Measurements from ENCODE around the gene PAX8.

PAX8 gene

DNA sequence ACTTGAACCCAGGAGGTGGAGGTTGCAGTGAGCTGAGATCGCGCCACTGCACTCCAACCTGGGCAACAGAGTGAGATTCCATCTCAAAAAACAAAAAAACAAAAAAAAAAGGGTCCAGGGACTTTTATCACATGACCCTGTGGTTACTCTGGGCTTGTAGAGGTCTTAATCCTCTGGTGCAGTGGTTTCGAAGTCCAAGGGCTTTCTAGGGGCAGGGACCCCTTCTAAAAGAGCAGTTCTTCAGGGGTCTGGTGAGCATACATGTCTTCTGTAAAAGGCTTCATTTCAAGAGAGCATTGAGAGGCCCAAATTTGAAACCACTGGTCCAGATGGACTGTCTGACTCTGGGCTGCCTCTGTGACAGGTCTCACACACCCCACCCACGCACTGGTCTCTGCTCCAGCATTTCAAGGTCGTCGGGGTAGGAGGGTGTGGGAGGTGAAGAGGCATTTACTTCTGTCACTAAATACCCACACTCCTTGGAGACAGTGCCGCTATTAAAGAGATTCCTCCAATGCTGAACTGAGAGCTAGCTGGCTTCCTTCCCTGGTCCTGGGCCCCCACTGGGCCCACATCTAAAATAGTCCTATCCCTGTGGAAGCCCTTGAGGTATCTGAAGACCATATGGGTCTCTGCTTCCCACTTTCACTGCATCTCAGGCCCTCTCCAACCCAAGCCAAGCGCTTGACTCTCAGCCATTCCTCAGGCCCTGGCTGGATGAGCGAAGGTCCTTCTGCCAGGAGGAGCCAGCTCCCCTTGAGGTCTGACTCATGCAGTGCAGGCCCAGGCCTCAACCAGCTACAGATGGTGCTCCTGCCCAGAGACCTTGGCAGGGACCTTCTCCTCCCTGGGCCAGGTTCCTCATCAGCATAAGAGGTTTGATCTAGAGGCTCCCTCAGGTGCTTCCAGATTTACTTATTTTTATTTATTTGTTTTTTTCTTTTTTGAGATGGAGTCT lies 44.8 kb downstream of the PAX8 start:
- TF ChIP-seq, protein P1, sequence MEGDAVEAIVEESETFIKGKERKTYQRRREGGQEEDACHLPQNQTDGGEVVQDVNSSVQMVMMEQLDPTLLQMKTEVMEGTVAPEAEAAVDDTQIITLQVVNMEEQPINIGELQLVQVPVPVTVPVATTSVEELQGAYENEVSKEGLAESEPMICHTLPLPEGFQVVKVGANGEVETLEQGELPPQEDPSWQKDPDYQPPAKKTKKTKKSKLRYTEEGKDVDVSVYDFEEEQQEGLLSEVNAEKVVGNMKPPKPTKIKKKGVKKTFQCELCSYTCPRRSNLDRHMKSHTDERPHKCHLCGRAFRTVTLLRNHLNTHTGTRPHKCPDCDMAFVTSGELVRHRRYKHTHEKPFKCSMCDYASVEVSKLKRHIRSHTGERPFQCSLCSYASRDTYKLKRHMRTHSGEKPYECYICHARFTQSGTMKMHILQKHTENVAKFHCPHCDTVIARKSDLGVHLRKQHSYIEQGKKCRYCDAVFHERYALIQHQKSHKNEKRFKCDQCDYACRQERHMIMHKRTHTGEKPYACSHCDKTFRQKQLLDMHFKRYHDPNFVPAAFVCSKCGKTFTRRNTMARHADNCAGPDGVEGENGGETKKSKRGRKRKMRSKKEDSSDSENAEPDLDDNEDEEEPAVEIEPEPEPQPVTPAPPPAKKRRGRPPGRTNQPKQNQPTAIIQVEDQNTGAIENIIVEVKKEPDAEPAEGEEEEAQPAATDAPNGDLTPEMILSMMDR (IDR thresholded peaks at IDR 0.05; ENCODE audit: low read depth, low read length, missing control alignments): peak; percentile 34
- H3K4me3 ChIP-seq (ENCODE audit: low read depth, low read length): no peak overlapping the region
- DNase-seq (ENCODE audit: low read depth): no peak
- in situ Hi-C loops (cut with HindIII; ENCODE audit: low sequenced_read_pairs): loop anchor here (5.0 kb wide), 2 partner anchors 38 to 77 kb away; no protein-coding TSS in a partner anchor

DNA sequence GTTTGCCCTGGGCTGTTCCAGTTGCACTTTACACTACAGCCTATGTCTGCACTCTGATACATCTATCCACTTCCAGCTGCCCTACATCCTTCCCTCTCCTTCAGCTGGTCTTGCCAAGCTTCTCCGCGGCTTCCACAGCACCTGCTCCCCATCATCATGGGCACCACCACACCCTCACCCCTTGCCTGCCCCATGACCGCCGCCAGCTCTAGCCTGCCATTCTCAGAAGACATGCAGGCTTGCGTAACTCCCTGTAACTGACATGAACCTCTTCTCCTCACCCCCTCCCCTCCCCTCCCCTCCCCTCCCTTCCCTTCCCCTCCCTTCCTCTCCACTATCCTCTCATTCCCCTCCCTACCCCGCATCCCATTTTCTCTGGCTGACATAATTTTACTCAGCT lies 46.0 kb downstream of the PAX8 start:
- DNase-seq (ENCODE audit: low read depth): no peak
- H3K4me3 ChIP-seq (ENCODE audit: low read depth, low read length): no peak overlapping the region
- in situ Hi-C loops (cut with HindIII; ENCODE audit: low sequenced_read_pairs): loop anchor here (5.0 kb wide), 2 partner anchors 40 to 75 kb away; no protein-coding TSS in a partner anchor
- TF ChIP-seq, protein P1 (IDR thresholded peaks at IDR 0.05; ENCODE audit: low read depth, low read length, missing control alignments): no peak

DNA sequence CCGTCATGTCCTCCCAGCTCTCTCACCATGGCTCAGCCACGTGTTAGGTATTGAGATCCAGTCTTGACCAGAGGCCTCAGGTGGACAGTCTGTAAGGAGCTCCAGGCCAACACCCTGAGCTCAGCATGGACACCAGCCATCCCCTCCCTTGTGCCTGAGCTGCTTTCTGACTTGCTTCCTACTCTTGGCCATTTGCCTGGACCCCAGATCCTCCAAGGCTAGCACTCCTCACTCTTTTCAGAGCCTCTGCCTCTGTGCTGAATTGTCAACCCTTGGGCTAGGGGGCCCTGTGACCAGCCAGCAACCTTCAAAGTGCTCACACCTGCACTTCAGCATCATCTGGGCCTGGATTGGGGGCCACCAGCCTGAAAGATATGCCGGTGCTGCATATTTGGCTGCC lies 46.6 kb downstream of the PAX8 start:
- in situ Hi-C loops (cut with HindIII; ENCODE audit: low sequenced_read_pairs): loop anchor here (5.0 kb wide), 2 partner anchors 40 to 75 kb away; no protein-coding TSS in a partner anchor
- TF ChIP-seq, protein P1 (IDR thresholded peaks at IDR 0.05; ENCODE audit: low read depth, low read length, missing control alignments): no peak
- no peak for DNase-seq (ENCODE audit: low read depth)
- H3K4me3 ChIP-seq (ENCODE audit: low read depth, low read length): no peak overlapping the region

DNA sequence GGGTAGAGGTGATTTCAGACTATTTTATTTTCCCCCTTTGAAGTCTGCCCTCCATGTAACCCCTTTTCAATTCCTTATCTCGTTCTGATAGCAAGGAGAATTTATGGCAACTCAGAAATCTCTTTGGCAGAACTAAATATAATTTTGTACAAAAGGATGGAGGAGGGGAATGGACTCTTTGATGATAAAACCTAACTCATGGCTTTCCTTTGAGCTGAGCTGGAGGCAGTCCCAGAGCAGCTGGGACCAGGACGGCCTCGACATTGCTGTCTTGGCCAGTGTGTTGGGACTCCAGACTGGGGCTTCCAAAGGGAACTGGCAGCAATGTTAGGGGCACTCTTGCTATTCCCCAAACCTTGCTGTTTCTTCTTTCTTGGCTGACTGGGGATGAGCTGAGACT lies 47.7 kb downstream of the PAX8 start:
- in situ Hi-C loops (cut with HindIII; ENCODE audit: low sequenced_read_pairs): loop anchor here (5.0 kb wide), 2 partner anchors 41 to 74 kb away; no protein-coding TSS in a partner anchor
- TF ChIP-seq, protein P1 (IDR thresholded peaks at IDR 0.05; ENCODE audit: low read depth, low read length, missing control alignments): no peak
- no peak overlapping the region for H3K4me3 ChIP-seq (ENCODE audit: low read depth, low read length)
- no peak for DNase-seq (ENCODE audit: low read depth)

DNA sequence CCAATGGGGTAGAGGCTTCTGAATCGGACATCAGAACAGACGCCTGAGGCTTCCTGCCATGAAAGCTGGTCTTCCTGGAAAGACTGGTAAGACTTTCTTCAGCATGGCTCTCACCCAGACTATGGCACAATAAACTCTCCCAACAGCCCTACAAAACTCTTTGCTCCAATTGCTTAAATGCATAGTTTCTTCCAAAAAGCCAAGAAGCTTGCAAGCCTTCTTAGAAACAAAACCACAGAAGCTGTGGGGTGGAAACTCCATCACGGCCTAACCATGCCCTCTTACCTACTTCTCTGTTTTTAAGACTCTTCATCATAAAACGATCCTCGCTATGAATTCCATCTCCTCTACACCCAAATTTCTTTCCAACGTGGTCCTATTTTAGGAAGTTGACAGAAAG lies 48.2 kb downstream of the PAX8 start:
- in situ Hi-C loops (cut with HindIII; ENCODE audit: low sequenced_read_pairs): loop anchor here (5.0 kb wide), 2 partner anchors 42 to 73 kb away; no protein-coding TSS in a partner anchor
- TF ChIP-seq, protein P1 (IDR thresholded peaks at IDR 0.05; ENCODE audit: low read depth, low read length, missing control alignments): no peak
- no peak overlapping the region for H3K4me3 ChIP-seq (ENCODE audit: low read depth, low read length)
- DNase-seq (ENCODE audit: low read depth): no peak

DNA sequence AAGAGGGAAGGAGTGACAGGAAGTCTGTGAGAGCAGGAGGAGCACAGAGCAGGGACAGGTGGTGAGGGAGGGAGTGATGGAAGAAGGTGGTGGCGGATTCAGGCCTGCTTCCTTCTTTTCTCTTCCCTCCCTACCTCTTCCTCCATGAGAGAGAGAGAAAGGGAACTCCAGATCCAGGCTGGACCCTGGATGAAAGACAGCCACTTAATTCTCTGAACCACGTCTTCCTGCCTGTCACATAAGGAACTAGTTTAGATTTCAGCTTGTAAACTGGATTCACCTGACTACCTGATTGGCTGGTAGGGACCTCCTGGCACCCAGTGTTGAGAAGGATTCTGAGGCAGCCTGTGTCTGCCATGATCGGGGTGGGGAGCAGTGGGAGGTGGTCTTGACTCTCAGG lies 48.9 kb downstream of the PAX8 start:
- in situ Hi-C loops (cut with HindIII; ENCODE audit: low sequenced_read_pairs): loop anchor here (5.0 kb wide), 2 partner anchors 43 to 72 kb away; no protein-coding TSS in a partner anchor
- H3K4me3 ChIP-seq (ENCODE audit: low read depth, low read length): no peak overlapping the region
- TF ChIP-seq, protein P1 (IDR thresholded peaks at IDR 0.05; ENCODE audit: low read depth, low read length, missing control alignments): no peak
- DNase-seq (ENCODE audit: low read depth): no peak
